Suppressor macrophage (primary cell): ENCODE measurements around the gene SLC47A2.

Experiments used
- DNase-seq, 4 experiments: peaks; one replicate each; pipeline ENCODE4 v3.0.0-alpha.2; 2020 to 2022

SLC47A2 gene

DNA sequence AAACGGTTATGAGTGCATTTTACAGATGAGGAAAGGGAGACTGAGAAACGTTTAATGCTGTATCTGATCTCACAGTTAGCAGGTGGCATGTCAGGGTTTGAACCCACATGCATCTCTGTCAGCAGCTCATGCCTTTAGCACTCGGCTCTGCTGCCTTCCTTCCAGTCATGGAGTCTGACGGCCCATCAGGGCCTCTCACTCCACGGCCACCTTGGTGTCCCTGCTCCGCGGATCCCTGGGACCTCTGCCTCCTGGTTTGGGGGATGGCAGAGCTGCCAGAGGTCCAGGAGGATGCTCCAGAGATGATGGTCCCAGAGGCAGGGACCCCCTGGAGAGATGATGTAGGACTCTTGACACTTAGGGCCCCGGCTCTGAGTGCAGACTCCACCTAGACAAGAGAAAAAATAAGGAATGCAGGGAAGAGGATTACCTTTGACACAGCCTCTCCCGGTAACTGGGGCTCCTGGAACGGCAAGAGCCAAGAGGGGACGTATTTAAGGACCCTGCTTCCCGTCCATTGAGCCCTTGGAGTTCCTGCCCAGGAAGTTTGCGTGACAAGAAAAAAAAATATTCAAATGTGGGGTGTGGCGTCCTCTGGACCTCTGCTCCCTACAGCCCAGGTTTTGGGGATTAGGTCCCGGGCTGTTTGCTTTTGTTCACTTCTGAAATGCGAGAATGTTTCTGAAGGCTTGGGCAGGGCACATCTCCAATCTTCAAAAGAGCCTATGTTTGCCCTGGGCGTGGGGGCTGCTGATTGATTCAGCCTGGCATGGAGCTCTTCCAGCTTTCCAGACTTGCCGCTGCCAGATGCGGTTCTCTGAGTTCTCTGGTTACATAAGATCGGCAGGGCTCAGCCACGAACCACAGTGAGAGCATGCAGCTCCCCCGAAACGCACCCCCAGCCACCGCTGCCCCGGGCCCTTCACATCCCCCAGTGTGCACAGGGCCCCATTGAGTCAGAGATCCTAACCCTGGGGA lies 31.7 kb upstream of the SLC47A2 start, which contains the start of gene ALDH3A1:
TSS of gene ALDH3A1 (minus strand) at position 470 of the 978 bp plus-strand sequence. CDS start 3,169 bp downstream, outside the sequence.
- no peak for DNase-seq

DNA sequence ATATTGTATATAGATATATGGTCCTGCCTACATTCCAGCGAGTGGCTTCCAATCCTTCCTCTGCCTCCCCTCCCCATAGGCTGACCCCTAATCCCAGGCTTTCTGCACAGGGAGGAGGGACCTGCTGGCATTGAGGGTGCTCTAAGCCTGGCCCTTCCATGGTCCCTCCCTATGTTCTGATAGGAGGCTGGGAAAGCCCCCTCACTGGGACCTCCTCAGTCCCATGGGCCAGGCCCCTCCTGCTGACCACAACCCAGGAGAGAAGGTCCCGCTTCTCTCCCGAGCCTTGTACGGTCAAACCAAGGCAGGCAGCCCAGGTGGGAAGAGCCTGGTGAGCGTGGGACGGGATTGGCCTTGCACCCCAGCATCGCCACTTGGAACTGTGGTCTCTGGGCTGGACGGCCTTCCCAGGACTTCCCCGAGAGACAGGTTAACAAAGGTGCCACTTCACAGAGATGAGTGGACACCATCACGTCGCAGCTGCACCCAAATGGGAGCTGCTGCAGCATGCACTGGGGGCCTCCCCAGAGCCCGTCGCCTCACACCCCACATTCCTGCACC lies 30.9 kb upstream of the SLC47A2 start:
- no peak for DNase-seq

DNA sequence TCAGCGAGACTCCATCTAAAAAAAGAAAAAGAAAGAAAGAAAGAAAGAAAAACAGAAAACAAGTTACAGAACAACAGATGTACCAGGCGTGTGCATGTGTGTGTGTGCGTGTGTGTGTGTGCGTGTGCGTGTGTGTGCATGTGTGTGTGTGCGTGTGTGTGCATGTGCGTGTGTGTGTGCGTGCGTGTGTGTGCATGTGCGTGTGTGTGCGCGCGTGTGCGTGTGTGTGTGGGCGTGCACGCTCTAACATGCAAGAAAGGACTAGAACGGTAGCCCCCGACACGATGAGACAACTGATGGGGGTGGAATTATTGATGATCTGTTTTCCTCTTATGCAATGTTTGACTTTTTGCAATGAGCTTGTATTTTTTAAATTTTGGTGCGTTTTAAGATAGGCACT lies 30.1 kb upstream of the SLC47A2 start:
- DNase-seq = no peak

DNA sequence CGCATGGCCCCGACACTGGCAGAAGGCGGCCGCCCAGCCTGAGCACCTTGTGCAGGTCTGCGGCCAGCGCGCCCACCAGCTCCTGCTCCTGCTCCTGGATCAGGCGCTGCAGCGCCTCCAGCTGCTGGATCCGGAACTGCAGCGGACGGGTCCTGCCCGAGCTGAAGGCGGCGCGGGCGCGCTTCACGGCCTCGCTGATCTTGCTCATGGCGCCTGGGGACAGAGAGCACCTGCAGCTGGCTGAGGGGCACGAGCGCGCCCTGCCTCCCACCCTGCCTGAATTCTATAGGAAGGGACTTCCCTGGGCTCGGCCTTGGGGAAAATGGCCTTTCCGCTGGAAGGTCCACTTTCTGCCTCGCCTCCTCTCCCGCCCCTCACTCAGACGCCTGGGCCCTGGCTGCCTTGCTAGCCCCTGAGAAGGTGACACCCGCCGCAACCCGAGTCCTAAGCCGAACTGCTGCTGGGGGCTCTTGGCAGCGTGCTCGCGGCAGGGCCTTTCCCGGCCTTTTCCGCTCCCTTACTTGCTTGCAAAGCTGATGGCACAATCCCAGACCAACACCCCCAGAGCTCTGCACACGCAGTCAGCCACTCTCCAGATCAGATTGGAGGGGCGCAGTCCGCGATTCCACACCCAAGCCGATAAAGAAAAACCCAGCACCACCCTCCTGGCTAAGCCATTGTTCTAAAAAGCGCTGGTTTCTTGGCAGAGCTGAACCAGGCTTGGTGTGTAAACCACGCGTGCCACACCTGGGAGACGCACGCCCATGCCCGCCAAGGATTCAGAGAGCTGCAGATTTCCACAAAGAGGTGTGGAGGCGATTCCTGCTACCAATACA lies 28.8 kb upstream of the SLC47A2 start:
- peak; percentile 85 to 93 (median 90) for DNase-seq

DNA sequence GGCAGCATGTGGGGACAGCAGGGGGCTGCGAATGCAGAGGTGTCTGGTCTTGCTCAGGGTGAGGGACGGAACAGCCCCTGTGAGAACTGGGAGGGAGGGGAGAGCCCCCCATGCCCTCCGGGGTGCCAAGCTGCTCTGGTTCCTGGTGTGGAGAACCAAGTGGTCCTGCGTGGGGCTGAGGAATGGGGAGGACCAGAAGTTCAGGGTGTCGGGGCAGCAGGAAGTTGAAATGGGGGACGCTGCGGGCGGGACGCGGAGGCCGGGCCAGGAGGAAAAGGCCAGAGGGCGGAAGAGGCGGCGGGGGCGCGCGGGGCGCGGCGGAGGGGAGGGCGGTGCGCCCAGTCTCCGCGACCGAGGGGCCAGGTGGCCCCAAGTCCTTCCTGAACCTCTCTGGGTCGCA lies 28.1 kb upstream of the SLC47A2 start:
- no peak for DNase-seq

DNA sequence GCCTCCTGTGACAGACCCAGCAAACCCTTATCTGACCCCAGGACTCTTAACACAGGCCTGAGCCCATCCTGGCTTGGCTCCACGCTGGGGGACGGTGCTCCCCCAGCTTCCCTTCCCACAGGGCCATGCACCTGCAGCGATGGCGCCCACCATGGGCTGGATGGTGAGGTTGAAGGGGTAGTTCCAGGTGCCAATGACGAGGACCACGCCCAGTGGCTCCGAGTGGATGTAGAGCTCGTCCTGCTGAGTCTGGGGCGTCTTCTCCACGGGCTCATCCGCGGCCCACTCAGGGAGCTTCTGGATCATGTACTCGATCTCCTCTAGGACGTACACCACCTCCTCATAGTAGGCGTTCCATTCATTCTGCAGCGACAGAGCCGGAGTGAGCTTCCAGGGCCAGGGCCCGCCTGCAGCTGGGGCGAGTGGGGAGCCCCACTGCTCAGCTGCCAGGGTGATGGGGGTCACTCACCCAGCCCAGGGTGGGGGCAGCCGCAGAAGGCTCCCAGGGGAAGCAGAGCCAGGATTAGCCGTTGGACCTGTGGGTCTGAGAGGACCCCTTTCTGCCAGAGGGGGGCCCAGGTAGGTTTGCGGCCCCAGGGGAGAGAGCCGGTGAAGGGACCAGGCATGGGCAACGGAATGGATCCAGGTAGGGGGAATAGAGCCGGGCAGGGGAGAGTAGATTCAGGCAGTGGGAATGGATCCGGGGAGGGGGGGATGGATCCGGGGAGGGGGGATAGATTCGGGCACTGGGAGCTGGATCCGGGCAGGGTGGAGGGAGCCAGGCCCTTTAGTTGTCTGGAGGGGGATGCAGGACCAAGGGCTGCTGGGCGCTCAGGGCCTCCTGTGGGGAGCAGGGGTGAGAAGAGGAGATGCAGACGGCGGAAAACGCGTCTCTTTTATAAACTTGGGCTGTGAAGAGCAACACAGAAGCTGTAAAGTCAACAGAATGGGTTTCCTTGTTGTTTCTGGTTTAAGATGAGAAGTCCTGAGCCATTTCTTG lies 27.0 kb upstream of the SLC47A2 start:
- no peak for DNase-seq

DNA sequence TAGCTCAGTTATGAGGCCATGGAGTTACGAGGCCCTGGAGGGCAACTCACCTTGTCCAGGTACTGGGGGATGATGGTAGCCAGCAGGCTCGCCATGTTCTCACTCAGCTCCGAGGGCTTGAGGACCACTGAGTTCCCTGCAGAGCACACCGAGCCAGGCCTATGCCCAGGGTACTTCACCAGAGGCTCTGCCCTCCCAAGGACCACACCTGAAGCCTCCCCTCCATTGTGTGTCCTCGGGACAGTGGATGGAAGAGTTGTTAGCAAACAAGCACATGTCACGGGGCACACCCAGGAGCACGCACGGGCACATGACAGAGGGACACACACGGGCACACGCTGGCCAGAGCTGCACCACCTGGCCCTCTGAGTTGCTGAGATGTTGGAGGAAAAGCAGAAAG lies 26.1 kb upstream of the SLC47A2 start:
- no peak for DNase-seq

DNA sequence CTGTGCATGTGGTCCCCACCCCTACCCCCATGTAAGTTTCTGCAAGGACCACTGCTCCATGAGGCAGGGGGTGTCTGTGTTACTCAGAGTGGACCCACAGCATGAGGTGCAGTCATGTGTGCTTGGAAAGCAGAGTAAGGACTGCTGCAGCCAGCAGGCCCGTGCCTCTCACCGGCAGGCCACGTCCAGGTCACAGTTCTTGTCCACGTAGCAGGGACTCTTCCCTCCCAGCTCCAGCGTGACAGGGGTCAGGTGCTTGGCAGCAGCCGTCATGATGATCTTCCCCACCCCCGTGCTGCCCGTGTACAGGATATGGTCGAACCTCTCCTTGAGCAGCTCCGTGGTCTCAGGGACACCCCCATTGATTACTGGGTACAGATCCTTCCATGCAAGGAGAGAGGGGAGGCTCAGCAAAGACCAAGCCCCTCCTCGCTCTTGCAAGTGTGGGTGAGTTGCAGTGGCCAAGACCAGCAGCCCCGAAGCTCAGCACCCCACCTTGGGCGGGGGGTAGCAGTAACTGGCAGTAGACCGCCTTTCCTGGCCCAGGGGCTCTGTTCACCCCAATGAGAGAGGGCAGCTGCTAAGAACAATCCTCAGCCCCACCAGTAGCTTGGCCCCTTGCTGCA lies 25.6 kb upstream of the SLC47A2 start:
- no peak for DNase-seq

DNA sequence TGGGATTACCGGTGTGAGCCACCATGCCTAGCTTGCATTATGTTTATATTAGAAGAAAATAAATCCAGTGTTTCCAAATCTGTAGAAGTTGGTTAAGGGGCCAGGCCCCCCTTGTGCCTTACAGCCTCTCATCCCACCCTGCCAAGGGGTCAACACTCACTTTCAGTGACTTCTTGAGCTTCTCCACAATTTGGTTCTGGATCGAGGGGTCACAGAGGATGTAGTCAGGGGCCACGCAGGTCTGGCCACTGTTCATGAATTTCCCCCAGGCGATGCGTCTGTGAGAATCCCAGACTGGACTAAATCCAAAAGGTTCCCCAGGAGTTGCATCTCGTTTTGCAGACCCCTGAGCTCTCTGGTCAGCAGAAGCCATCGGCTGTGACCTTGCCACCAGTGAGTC lies 24.5 kb upstream of the SLC47A2 start:
- DNase-seq = no peak

DNA sequence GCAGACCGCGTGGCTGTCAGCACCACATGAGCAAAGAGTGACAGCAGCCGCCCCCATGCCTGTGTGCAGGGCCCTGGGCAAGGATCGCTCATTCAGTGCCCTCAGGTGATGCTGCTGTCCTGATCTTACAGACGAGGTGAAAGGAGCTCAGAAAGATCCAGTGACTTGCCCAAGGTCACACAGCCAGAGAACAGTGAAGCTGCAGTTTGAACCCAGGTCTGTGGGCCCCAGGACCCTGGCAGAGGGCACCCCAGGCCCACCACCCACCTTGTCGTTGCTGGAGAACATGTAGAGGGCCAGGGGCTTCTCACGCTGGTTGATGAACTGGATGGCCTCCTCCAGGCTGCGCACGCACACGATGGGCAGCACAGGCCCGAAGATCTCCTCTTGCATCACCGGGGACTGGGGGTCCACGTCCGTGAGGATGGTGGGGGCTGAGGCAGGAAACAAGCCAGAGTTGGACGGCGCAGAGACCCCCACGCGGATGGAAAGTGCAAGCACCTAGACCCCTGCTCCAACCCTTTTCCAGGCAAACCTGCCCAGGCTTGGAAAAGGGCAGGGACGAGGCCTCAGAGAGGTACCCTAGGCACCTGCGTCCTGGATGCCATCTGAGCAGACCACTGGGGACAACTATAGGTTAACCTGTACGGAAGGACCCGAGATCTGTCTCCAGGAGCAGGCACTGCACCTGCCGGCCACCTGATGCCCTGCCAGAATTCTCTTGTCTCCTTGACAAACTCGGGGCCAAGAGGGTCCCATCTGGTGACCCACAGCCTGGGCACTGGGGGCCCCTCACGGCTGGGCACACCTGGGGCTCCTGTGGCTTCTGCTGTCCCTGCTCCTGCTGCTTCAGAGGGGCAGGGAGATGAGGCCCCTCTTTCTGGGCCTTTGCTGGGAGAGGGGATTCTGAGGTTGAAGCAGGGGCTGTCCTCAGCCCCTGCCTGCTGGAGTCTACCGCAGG lies 23.1 kb upstream of the SLC47A2 start:
- no peak for DNase-seq

DNA sequence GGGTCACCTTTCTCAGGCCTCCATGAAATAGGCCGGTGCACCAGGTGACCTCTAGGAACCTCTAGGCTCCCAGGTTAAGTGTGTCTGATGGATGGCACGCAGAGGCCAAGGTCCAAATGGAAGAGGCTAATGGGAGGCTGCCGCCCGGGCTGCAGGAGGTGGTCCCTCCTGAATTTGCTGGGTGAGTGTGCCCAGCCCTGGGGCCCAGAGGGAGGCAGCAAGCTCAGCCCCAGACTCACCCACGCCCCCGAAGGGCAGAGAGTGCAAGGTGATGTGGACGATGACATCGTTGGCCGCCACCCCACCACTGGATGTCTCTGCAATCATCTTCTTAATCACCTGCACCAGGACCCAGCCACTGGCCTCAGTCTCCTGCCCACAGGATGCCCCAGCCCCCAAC lies 22.4 kb upstream of the SLC47A2 start:
- no peak for DNase-seq

DNA sequence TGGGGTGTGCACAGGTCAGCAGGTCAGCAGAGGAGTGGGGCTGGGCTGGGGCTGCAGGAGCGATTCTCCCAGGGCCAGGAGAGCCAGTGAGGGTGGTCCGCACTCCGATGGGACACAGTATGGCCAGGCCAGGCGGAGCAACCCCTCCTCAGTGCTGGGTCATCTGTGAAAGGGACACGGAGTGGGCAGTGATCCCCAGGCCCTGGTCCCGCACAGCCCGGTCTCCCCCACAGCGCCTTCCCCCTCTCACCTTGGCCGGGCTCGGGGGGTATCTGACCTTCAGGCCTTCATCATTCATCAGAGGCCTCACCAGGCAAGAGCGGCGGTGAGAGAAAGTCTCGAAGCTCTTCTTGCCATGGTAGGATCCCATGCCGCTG lies 21.7 kb upstream of the SLC47A2 start:
- DNase-seq = no peak

DNA sequence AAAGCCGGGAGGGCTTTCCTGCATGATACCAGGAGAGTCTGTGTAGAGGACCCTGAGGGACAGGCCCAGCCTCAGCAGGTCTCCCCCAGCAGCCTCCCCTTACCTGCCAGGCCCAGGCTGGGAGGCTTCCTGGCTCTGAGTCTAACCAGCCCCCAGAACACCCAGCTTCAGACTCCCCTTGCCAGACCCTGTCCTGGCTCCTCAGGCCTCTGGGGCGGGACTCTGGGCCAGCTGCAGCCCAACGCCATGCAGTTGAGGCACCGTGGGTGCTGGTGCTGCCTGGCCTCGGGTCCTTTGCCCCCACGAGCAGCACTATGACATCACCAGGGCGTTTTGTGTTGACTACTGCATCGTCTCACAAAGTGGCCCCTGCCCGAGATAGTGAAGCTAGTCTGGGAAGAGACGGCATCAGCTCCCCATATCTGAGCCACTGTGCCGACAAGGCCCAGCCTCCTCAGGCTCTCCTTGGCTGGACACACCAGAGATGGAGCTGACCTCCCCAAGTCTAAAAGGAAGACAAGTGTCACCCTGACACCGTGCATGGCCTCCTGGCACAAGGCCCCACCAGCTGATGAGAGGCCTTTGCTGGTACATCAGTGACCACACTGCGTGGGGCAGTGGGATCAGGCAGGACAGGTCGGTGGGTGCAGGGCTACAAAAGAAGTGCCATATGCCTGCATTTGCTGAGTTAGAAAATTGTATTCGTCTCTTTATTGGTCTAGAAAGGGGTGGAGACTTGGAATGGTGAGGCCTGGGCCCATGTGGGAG lies 21.1 kb upstream of the SLC47A2 start:
- no peak for DNase-seq

DNA sequence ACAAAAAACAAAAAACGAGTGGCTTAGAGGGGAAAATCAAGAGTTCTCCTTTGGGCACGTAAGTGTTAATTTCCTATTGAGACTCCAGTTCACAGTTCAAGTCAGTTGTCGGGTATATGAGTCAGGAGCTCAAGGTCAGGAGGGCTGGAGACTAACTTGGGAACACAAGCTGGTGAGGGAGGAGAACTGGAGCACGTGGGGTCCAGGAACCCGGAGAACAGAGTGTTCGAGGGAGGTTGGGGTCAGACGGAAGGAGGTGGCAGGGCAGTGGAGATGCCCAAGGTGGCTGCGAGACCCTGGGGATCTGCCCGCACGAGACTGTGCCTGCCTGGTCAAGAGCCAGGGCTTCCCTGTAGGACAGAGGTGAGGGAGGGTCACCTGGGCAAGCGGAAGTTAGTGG lies 19.7 kb upstream of the SLC47A2 start:
- DNase-seq = no peak

DNA sequence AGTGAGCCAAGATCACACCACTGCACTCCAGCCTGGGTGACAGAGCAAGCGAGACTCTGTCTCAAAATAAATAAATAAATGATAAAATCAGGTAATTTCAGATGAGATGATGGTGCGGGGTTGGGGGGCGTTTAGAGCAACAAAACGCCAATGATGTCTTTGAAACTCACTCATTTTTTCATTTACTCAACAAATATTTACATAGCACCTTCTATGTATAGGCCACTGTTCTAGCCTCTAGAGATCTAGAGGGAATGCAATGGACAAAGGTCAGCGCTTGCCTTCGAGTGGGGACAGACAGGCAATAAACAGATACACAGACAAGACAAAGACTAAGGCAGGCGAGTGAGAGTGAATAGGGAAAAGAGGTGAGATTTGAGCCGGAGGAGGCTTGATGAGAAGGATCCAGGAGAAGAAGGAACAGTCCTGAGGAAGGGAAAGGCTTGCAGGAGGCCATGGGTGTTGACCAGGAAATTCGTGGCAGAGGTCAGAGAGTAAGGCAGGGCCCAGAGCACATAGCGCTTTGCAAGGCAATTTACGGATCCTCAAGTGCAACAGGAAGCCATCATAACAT lies 17.7 kb upstream of the SLC47A2 start:
- no peak for DNase-seq

DNA sequence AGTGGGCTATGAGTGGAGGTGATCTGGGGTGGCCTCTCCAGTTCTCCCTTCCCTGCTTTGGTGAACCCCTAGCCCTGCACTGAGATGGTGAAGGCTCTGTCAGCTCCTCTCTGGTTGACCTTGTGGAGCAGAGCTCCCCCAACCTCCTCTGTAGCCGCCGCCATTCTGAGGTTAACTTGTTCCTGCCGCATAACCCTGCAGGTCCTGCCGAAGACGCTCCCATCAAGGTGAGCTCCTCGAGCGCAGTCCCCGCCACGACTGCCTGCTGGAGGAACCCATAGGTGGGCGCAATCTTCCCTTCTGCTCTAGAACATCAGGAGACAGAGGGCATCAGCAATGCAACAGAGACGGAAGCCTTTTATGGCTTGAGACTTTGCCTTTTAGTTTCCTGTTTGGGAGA lies 15.2 kb upstream of the SLC47A2 start:
- no peak for DNase-seq

DNA sequence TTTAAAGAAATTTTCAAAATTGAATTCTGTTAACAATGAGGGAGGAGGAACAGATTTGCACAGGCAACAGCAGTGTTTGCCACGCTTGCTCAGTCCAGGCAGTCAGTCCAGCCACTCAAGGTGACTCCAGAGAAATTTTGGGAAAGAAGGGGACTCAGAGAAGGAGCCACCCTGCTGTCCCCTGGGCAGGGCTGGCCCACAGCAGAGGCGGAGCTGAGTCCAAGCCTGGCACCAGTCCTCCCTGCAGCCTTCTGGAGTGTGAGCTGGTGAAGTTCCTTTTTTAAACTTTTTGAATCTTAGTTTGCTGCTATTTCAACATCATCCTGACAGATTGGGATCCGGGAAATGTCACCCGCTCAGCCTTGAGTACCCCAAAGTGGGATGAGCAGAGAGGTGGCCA lies 14.5 kb upstream of the SLC47A2 start:
- DNase-seq = peak; percentile 30 to 74 (median 64)

DNA sequence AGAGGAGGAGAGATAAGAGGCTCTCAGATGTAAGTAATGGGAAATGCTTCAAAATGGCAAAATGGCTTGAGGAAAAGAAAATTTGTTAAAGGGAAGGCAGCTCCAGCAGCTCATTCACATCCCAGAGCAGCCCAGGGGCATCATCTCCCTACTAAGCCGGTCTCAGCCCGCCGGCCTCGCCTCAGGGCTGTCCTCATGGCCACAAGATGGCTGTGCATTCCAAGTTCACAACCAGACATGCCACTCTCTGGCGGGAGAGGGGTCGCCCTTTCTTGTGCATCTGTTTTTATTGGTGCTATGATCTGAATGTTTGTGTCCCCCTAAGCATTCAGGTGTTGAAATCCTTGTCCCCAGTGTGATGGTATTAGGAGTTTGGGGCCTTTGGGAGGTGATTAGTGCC lies 13.5 kb upstream of the SLC47A2 start:
- DNase-seq = no peak

DNA sequence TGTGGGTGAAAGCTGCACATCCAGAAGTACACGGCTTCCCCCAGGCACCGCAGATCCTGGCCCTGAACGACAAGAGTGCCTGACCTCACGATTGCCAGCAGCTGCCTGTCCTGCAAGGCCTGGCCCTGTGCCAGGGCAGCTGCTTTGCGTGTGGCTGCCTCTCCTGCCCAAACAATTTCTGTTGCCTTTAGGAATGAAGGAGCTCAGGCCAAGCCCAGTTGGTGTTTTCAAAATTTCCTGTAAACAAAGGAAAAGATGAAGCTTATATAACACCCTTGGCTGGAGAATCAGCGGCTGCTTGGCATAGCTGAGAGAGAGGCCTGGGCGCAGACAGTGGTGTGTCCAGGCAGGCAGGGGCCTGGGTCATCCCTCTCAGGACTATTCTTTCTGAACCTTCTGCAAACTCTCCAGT lies 11.7 kb upstream of the SLC47A2 start:
- peak; percentile 81 to 92 (median 89) for DNase-seq
